ENCODE results near the gene CHD2. TPM values are rescaled to one million over a fixed set of nuclear protein-coding genes. Genes with fewer than 3 reads are reported as not detected.
A peak's percentile ranks its signal among the peaks of the same experiment; 100 is the strongest.

The CHD2 gene
- total RNA-seq, 1 donor from 2014 or later = 54.2 TPM

GRCh38 chr15:93033434-93034045 lies 133.4 kb downstream of the CHD2 start:
- Histone ChIP-seq H3K27me3 (ENCODE audit: control insufficient read depth, insufficient read depth, low read length) (peaks cover 3% of the 10 kb centered on the region), H3K36me3 (ENCODE audit: control insufficient read depth, insufficient read depth, low read length) (no peaks in the 10 kb centered on the region), H3K4me3 (ENCODE audit: low read depth, low read length) (no peak overlapping the region)
- no peak for DNase-seq (ENCODE audit: low read depth)
- TF ChIP-seq CTCF (IDR thresholded peaks at IDR 0.05; ENCODE audit: insufficient read depth, low read length, poor library complexity, severe bottlenecking) = no peak

GRCh38 chr15:93034512-93034911 lies 134.4 kb downstream of the CHD2 start:
- no peak for TF ChIP-seq CTCF (IDR thresholded peaks at IDR 0.05; ENCODE audit: insufficient read depth, low read length, poor library complexity, severe bottlenecking)
- no peak for DNase-seq (ENCODE audit: low read depth)
- Histone ChIP-seq H3K4me3 (ENCODE audit: low read depth, low read length) (no peak overlapping the region), H3K36me3 (ENCODE audit: control insufficient read depth, insufficient read depth, low read length) (no peaks in the 10 kb centered on the region), H3K27me3 (ENCODE audit: control insufficient read depth, insufficient read depth, low read length) (peaks cover 3% of the 10 kb centered on the region)

- H3K4me3 ChIP-seq (ENCODE audit: low read depth, low read length) = no peak overlapping the region
Measured at GRCh38 chr15:93035092-93035915, 135.2 kb downstream of the CHD2 start.

DNA sequence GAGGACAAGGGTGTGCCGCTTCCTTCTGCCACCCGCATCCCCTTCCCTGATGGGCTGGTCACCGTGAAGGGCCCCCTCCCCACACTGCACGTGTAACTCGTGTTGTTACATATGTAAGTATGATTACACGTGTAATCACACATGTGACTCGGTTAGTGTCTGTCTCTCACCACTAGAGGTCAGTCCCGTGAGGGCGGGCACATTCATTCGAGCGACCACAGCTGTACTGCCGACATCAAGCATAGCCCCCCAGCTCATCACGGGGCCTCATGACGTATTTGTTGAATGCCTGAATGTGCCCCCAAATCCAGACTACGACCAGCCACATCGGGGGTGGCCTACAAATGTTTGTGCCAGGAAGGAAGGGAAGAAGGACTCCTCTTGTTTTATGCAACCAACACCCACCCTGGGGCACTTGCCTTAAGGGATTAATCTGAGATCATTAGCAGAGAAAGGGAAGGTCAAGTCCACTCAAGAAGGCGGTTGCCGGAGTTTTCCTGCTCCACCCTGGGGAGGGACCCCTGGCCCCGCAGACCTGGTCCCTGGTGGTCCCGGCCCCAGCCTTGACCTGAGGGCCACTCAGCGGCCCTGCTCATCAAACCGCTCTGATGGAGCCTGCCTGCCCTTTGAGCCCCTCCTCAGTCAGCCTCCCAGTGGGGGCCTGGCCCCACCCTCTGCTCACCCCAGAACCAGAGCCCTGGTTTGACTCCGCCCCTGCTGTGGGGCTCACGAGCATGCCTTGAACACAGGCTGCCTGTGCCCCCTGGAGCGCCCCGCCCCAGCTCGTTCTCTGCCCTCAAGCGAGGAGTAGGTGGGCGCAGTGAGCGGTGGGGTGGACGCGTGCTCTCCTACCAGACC lies 136.1 kb downstream of the CHD2 start:
- TF ChIP-seq CTCF (IDR thresholded peaks at IDR 0.05; ENCODE audit: insufficient read depth, low read length, poor library complexity, severe bottlenecking) = peak; percentile 69
- no peaks in the 10 kb centered on the region for H3K36me3 ChIP-seq (ENCODE audit: control insufficient read depth, insufficient read depth, low read length)
- H3K4me3 ChIP-seq (ENCODE audit: low read depth, low read length) = no peak overlapping the region
- DNase-seq (ENCODE audit: low read depth) = no peak
- peaks cover 6% of the 10 kb centered on the region for H3K27me3 ChIP-seq (ENCODE audit: control insufficient read depth, insufficient read depth, low read length)

More at GRCh38 chr15:93035092-93035915, 135.2 kb downstream of the CHD2 start:
- no peak for TF ChIP-seq CTCF (IDR thresholded peaks at IDR 0.05; ENCODE audit: insufficient read depth, low read length, poor library complexity, severe bottlenecking)
- Histone ChIP-seq H3K27me3 (ENCODE audit: control insufficient read depth, insufficient read depth, low read length) (peaks cover 4% of the 10 kb centered on the region), H3K36me3 (ENCODE audit: control insufficient read depth, insufficient read depth, low read length) (no peaks in the 10 kb centered on the region)
- DNase-seq (ENCODE audit: low read depth) = no peak

DNA sequence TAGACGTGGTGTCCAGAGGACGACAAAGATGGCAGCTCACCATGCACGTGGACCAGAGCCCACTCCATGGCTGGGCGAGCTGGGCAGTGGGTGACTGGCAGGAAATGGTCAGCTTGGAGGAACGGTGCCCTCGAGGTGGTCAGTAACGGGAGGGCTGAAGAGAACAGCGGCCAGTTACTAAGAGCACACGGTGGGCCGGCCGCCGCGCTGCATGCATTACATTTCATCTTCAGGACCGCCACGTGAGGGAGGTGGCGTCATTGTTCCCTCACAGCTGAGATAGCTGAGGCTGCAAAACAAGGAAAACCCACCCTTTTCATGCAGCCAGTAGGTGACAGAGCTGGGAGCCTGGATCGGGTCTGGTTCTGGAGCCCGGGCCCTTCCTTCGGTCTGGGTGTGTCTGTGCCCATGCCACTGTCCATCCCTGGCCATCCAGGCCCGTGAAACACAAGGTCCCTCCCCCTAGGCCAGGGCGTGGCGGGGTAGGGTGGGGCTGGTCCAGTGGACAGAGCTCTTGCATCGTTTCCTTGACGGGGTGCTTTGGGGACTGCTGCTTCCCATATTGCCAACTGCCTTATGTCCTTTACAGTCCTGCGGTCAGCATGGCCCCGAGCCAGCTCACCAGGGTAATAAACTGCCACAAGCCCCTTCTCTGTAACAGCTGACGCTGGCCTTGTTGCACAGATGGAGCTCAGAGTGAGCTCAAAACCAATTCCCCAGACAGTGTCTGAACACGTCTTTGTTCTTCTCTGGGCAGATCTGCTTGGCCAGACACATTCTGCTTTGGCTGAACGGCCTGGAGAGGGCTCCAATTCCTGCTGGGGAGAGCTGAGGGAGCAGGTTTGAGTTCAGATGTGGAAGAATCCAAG lies 137.1 kb downstream of the CHD2 start:
- DNase-seq (ENCODE audit: low read depth) = no peak
- TF ChIP-seq CTCF (IDR thresholded peaks at IDR 0.05; ENCODE audit: insufficient read depth, low read length, poor library complexity, severe bottlenecking) = peak; percentile 8
- peaks cover 6% of the 10 kb centered on the region for H3K27me3 ChIP-seq (ENCODE audit: control insufficient read depth, insufficient read depth, low read length)
- no peaks in the 10 kb centered on the region for H3K36me3 ChIP-seq (ENCODE audit: control insufficient read depth, insufficient read depth, low read length)
- no peak overlapping the region for H3K4me3 ChIP-seq (ENCODE audit: low read depth, low read length)

Data from kidney epithelial cell (primary cell).